GM18511 (cell line): ENCODE measurements around the gene DLG2.

ENCODE experiments used
- ATAC-seq: cut with Tn5 transposase; IDR thresholded peaks from one replicate; pipeline ENCODE4 v1.9.1; 2021; ENCODE audit warnings: mild to moderate bottlenecking, moderate library complexity; ENCODE audit not compliant: unreplicated experiment

The DLG2 gene

DNA sequence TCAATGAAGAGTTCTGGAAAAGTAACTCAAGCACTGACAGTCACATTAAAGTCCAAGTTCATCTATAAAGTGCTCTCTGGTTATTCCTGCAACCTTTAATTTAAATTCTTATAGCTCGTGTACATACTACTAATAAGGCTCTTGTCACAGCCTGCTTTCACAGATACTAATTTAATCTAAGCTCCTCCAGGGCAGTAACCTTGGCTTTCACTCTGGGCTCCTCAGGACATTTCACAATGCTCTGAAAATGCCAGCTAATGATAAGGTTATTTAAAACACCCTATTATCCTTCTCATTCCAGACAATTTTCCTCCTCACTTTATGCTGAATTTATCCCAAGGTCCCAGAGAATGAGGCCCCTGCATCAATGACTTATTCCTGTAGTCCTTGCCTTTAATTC, 2098.3 kb downstream of the DLG2 start:
- ATAC-seq, result no peak

DNA sequence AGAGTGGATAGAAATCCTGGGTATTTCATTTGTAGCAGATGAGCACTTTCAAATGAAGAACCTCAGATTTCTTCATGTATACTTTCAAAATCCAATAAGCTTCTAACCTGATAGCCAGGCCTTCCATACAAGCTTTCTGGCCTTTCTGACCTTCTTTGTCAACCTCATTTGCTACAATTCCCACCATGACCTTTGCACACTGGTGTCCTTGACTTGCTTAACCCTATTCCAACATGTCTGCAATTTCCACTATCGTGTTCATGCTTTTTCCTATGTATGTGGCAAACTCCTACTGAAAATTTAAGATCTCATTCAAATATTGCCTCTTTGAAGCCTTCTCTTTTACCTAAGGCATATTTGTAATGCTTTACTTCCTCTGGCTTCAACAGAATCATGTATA, 2098.9 kb downstream of the DLG2 start:
- no peak for ATAC-seq

DNA sequence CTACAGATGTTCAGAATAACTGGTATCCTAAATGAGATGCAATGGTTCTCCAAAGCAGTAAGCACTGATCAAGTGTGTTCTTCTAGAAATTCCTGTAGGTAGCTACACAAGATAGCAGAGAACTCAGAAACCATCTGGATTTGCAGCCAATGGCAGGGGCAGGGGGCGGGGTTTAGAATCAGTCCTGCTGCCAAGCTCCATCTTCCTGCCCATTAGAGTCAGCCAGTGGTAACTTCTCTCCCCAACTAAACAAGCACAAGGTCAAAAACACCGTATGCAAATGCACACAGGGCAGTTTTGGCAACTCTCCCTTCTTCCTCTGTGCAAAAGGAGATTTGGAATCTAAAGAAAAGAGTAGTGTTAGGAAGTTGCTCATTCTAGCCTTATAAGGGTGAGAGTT, 2103.5 kb downstream of the DLG2 start:
- no peak for ATAC-seq

DNA sequence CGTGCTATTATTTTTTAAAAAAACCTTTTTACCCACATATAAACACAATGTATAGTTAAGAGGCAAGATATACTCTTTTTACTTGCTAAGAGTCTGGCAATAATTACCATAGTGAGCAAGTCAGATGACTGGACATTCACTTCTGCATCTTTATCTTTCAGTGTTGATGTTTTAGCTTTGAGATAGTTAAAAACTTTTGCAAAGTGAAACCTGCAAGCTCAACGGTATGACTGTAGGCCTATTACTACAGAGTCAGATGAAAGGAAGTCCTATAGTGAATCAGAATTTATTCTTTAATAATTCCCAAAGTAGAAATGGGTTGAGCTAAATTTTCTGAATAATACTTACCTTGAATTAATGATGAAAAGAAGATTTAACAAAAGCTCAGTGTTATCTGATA, 2104.2 kb downstream of the DLG2 start:
- no peak for ATAC-seq

DNA sequence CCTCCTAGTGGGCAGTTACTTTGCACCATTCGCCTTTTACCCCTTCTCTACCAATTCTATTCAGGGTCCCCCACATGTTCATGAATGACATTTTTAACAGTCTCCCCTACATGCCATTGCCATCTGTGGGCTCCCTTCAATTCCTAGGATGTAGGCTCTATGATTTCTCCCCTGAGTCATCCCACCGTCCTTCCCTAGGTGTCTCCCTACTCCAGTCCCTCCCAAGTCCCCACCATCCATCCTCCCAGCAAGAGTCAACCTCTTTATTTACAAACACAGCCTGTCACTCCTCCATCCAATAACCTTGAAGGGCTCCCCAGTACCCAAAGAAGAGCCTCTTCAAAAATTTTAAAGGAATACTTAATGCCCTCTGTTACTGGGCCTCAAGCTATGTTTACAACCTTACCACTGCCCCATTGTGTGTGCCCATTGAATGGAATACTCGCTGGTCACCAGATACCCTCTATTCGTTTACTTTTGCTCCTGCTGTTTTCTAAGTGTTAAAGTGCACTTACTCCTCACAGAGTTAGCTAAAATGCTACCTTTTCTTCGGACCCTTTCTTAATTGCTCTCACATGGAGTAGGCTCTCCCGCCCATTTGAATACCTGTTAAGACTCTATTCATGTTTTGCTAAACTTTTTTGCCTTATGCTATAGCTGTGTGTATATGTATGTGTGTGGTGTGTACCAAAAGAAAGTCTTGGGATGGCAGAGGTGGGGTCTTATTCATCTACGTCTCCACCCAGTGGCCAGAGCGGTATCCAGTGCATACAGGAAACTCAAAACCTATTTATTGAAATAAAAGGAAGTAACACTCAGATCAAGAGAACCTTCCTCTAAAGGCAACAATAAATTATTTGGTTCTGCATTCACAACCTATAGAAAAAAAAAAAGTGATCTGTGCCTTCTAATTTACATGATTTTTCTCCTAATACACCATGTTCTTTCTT, 2105.2 kb downstream of the DLG2 start:
- no peak for ATAC-seq

DNA sequence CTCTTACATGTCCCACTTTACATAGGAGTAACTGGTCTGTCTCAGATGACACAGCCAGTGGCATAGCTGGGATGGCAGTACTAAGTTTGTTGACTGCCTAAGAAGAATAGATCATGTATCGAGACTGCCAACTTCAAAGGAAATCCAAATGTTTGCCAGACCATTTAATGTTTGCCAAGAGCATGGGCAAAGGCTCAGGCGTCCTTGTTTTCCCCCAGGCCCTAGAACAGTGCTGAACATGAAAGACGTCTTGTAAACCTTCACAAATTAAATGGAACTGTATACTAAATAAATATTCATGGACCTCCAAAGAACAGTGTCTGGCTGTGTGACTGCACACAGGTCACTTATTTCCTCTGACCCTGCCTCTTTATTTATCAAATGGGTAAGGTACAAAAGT, 2106.3 kb downstream of the DLG2 start:
- ATAC-seq, result no peak

DNA sequence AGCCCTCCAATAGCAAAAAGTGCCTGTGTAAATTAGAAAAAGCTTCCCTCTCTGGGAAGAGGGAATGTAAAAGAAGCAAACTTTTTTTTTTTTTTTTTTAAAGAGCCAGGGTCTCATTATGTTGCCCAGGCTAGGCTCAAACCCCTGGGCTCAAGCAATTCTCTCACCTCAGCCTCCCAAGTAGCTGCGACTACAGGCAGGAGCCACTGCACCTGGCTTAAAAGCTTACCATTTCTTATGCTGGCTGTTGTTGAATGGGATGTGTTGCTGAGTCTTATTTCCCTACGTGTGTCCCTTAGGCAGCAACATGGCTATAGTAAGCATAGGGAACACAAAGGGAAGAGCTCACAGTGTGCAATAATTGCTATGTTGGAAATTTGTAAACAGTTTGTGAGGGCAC, 2115.5 kb downstream of the DLG2 start:
- no peak for ATAC-seq

DNA sequence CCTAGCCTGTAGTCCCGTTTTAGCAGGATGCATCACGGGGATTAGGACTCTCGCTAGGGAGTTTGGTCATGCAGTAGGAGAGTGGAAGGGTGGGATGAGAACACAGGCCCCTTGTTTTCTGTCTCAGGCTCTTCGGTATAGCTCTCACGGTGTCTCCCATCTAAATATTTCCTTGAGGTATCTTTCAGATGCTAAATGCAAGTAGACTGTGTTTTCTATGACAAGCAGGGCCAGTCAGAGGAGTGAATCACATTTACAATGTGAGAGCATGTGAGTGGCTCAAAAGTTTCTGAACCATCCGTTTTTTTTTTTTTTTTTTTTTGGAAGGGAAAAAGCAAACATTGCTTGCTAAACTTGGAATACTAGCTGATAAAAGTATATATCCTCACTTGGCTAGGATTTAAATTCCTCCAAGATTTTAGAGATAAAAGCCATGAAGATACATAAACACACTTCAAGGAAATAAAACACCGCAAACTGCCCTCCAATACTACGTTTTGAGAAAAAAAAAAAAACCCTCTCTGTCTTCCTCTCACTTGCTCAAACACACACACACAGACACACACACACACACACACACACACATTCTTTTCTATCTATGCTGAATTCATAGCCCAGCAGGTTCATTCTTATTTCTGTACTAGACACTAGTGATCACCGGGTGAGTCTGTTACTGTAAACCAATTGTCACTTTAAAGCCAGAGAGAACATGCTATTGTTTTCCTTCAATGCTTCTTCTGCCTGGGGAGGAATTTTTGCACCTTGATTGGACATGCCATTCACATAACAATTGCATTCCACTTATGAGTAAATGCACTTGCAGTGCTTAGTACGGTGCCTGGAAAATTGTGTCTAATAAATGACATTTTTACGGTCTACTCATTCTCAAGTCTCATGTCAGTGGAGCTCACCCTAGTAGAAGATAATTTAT, 2116.3 kb downstream of the DLG2 start:
- no peak for ATAC-seq

DNA sequence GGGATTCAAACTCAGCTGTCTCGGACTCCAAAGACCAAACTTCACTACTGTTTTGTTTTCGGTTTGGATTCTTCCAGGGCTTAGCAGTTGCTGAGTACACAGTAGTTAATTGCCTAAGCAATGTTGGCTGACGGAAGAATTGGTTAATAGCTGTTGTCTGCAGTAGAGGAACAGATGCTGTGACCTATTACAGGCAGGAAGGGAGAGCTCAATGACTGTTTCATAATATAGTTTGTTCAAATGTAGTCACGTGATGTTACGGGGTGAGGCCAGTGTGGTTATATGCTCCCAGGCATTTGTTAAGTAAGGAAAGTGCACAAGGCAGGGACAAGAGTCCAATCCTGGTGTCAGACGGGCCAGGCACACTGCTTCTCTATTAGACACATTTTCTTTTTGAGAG, 2118.3 kb downstream of the DLG2 start:
- no peak for ATAC-seq

DNA sequence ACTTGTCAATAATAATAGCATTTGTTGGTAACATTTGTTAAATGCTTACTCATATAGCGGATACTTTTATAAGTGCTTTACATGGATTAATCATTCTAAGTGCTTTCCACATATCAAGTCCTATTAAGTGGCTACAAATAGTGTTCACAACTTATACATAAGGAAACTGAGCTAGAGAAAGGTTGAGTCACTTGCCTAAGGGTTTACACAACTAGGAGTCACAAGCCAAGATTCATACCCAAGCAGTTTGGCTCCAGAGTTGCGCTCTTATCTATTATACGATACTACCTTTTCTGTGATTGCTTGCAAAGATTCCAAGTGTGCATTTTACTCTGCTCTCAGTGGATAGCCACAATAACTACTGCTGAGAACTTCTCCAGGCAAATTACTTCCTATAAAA, 2125.1 kb downstream of the DLG2 start:
- ATAC-seq, result no peak

DNA sequence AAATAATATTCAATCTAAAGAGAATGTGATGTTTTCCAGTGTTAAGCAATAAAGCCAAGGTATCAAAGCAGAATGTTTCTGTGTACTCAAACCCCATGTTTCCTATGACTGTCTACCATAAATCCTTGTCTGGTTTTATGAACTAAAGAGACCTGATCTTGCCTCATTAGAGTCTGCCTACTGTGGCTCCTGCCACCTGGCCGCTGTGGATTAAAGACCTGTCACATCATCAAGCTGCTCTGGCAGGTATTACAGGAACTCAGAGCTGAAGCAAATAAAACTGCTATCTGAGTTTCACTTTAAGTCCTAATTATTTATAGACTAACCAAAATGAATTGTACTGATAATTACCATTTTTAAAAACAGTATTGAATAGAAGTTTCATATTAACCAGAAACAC, 2133.2 kb downstream of the DLG2 start:
- no peak for ATAC-seq

DNA sequence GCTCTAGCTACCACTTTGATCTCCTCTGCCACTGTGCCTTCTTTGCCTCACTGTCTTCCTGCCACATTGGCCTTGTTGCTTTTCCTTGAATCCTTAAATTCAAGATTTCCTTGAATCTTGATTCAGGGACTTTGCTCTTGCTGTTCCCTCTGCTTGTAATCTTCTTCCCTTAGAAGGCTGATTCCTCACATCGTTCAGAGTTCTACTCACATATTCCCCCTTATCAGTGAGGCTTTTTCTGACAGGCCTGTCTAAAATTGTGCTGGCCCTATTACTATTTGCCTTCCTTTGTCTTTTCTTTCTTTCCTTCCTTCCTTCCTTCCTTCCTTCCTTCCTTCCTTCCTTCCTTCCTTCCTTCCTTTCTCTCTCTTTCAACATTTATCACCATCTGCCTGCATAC, 2134.1 kb downstream of the DLG2 start:
- no peak for ATAC-seq

DNA sequence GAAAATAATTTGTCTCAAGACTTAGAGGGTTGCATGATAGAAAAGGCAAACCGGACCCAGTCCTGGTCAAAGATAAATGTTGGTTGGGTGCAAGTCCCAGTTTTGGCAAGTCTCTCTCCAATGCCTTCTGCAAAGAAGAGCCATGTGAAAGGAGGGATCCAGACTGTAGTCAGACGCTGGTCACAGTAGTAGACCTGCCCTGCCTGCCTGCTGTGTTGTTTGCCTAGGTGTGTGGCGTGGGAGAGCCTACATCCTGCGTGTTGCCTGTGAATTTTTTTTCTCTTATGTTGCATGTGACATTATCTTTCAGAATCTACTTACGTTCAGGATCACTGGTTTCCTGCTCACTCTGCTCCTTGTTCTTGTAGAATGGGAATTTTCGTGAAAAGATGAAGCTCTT, 2143.3 kb downstream of the DLG2 start:
- no peak for ATAC-seq

DNA sequence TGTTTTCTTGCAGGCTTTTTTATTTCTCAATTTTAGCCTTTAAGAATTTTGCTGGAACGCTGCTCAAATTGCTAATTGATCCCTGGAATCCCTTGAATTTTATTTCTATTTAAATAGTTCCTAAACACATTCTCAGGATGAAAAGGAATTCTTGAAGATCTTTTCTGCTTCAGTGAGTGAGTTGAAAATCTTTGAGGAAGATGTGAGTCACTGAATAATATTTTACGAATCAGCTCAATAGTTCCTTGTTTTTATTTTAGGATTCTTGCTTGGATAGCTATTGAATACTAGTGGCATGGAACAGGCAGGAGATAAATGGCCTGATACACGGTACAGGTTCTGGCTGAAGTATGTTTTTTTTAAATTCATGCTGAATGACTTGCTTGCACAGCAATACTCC, 2146.3 kb downstream of the DLG2 start:
- ATAC-seq, result no peak

DNA sequence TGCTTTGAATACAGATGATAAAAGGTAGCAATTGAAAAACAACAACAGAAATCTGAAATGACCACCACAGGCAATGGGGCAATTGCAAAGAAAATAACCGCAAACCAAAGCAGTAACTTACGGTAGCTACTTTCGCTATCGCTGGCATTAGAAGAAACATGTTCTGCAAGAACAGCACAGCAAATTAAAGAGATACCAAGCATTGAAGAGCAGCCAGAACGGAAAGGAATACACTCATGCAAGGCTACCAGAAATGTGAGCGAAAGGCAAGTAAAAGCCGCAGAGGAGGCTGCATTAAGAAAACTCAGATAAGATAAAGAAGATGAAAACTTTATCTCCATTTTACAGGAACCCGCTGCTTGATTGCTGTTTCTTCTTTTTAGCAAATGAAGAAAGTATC, 2146.9 kb downstream of the DLG2 start:
- no peak for ATAC-seq

DNA sequence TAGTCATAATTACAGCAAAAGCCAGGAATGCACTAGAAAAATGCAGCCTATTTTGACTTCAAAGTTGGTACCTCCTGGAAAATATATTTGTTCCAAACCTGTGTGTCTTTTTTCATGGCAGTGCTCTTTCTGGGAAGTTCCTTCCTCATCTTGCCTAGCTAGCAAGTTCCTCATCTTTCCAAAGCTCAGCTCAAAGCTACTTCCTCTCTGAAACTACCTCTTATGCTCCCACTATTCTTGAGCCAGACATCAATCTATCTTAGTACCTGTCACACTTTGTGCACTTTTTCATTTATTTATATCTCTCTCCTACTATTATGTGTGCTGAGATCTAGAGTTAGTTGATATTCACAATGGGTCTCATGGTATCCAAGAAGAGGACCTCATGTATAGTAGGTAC, 2149.4 kb downstream of the DLG2 start:
- ATAC-seq, result no peak

DNA sequence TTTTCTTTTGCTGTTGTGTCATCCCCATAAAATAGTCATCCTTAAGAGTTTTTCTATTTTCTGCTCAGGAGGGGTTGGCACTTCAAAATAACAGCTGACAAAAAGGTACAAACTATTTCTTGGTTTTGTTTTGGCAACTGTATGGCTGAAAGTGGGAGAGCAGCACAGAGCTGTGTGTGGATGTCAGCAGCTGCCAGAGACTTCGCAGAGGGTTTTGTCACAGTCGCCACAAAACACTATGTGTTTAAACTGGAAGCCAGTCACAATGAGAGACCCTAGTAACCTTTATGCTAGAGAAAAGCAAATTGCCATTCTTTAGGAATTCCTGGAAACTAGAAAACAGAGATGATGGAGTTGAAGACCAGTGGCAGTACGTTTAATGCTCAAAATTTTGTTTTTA, 2151.4 kb downstream of the DLG2 start:
- ATAC-seq, result no peak

DNA sequence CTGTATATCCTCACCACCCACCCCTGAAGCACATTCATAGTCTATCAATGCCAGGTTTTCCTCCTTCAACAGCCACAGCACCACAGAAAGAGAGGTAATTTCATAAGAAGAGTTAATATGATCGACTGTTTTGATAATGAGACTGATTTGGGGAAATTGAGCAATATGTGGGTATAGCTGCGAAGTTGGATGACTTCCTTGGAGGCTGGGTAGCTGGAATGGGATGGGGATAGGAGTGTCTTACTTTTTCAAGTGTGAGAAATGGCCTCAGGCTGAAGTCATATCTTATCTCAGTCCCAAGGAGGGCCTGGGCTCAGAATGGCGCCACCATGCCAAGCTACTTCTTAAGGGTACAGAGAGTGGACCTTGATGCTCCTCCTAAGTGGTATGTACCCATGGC, 2153.4 kb downstream of the DLG2 start:
- ATAC-seq, result no peak

DNA sequence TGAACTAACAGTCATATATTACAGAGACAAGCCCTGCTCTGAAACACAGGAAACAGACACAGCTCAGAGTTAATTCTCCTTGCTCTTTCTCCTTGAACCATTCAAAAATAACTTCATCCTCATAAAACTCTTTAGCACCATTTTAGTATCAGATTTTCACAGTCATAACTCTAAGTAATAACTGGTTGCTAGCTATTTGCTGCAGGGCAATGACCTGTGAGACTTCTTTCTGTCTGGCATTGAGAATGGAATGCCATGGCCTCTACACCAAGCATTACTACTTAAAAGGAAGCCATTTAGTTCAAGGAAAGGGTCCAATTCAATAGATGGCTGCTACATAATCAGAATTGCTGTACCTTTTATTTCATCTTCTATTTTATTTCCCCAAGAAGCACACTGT, 2154.3 kb downstream of the DLG2 start:
- no peak for ATAC-seq

DNA sequence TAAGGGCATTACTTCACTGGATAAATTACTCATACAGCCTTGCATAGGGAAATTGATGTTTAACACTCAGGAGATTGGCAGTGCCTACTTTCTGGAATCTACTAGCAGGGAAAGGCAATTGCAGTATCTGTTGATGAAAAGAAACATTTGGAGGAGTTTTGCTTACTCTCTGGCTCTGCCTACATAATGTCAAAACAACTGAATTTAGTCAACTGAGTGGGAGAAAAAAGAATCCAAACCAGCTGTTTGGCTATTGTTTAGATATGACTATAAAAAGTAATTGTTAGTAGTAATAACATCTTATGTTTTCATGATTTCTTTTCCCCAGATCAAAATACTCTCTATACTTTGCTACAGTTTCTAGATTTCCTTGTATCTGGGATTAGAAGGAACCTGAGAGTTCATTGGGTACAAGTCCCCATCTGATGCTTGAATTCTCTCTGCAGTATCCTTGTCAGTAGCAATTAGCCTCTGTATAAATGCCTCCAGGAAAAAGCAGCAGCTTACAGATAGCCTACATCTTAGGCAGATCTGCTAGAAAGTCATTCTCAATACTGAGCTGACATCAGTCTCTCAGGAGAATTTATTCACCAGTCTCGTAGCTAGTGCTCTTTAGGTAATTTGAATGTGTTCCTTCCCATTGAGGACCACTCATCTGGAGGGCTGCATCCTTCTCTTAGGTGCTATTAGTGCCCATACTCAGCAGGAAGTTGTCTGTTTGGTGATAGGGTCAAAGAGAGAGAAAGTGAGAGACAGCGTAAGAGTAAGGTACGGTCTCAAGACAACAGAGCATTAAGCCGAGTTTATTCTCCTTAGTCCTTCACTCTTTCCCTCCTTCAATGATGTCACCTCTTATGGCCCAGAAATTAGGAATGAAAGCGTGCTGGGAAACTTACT, 2155.1 kb downstream of the DLG2 start:
- no peak for ATAC-seq

DNA sequence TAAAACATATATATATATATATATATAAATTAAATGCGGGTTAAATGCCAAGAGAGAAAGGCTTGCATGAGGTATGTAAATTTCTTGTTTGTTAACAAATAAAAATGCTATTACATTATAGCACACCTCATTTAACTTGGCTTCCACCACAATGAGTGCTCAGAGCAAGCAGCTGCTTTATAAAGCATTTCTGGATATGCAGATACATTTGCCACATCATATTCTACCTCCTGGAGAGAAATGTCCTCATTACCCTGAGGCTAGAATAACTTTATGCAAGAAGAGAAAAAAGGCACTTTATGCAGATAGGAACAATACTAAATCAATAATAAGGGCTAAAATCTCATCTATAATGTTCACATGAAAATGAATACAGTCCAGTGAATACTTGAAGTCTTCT, 2159.3 kb downstream of the DLG2 start:
- ATAC-seq, result no peak
